Trophoblast cell (in vitro differentiated cells and primary cell): Measurements from ENCODE around the gene QKI.

ENCODE experiments used
- DNase-seq, 2 donors: peaks; one replicate each; pipeline ENCODE4 v3.0.0-alpha.2; 2016
- H2AFZ ChIP-seq: 2 replicates; pipeline ENCODE4 v1.6.1; 2013; ENCODE audit warnings: low read length, moderate library complexity, mild to moderate bottlenecking; ENCODE audit not compliant: insufficient read depth, poor library complexity
- H2AK5ac ChIP-seq: 2 replicates; pipeline ENCODE4 v1.6.1; 2013; ENCODE audit warnings: mild to moderate bottlenecking, low read length
- H2BK120ac ChIP-seq: 2 replicates; pipeline ENCODE4 v1.6.1; 2013; ENCODE audit warnings: low read length, mild to moderate bottlenecking, moderate library complexity; ENCODE audit not compliant: insufficient read depth, poor library complexity
- H2BK12ac ChIP-seq: 2 replicates; pipeline ENCODE4 v1.6.1; 2013; ENCODE audit warnings: mild to moderate bottlenecking, low read length, moderate library complexity
- H2BK5ac ChIP-seq: 2 replicates; pipeline ENCODE4 v1.6.1; 2013; ENCODE audit warnings: low read length, low read depth, moderate library complexity, mild to moderate bottlenecking; ENCODE audit not compliant: poor library complexity
- H3K14ac ChIP-seq: 2 replicates; pipeline ENCODE4 v1.6.1; 2013; ENCODE audit warnings: mild to moderate bottlenecking, low read length
- H3K18ac ChIP-seq: 2 replicates; pipeline ENCODE4 v1.6.1; 2013; ENCODE audit warnings: mild to moderate bottlenecking, low read length
- H3K23ac ChIP-seq: 2 replicates; pipeline ENCODE4 v1.6.1; 2013; ENCODE audit warnings: low read length
- H3K27ac ChIP-seq: 2 replicates; pipeline ENCODE4 v1.5.1; 2013; ENCODE audit warnings: low read depth, mild to moderate bottlenecking, inconsistent platforms, low read length, moderate library complexity
- H3K27me3 ChIP-seq: 2 replicates; pipeline ENCODE4 v1.6.1; 2013; ENCODE audit warnings: inconsistent platforms, mild to moderate bottlenecking, low read length, moderate library complexity; ENCODE audit not compliant: insufficient read depth
- H3K36me3 ChIP-seq, 2 experiments: 1 replicate in 1 of 2; 2 replicates in 1 of 2; pipeline ENCODE4 v1.6.1; 2013; ENCODE audit warnings: low read length in 2 of 2, mild to moderate bottlenecking in 2 of 2, moderate library complexity in 1 of 2; ENCODE audit not compliant: insufficient read depth in 2 of 2, control insufficient read depth in 1 of 2
- H3K4ac ChIP-seq: 2 replicates; pipeline ENCODE4 v1.6.1; 2013; ENCODE audit warnings: low read depth, mild to moderate bottlenecking, low read length, moderate library complexity
- H3K4me1 ChIP-seq, 2 experiments: 1 replicate in 1 of 2; 2 replicates in 1 of 2; pipeline ENCODE4 v1.6.1; 2013; ENCODE audit warnings: low read length in 2 of 2, mild to moderate bottlenecking in 2 of 2, moderate library complexity in 1 of 2; ENCODE audit not compliant: insufficient read depth in 2 of 2, control insufficient read depth in 1 of 2
- H3K4me2 ChIP-seq: 2 replicates; pipeline ENCODE4 v1.6.1; 2013; ENCODE audit warnings: inconsistent platforms, mild to moderate bottlenecking, low read length, moderate library complexity
- H3K4me3 ChIP-seq: 2 replicates; pipeline ENCODE4 v1.5.1; 2013; ENCODE audit warnings: mild to moderate bottlenecking, low read depth, low read length, inconsistent platforms
- H3K79me1 ChIP-seq: one replicate; pipeline ENCODE4 v1.6.1; 2013; ENCODE audit warnings: low read length
- H3K79me2 ChIP-seq: 2 replicates; pipeline ENCODE4 v1.6.1; 2013; ENCODE audit warnings: low read length, mild to moderate bottlenecking; ENCODE audit not compliant: control insufficient read depth, insufficient read depth, poor library complexity
- H3K9ac ChIP-seq: 2 replicates; pipeline ENCODE4 v1.6.1; 2013; ENCODE audit warnings: mild to moderate bottlenecking, low read length
- H3K9me3 ChIP-seq: 2 replicates; pipeline ENCODE4 v1.6.1; 2013; ENCODE audit warnings: low read depth, mild to moderate bottlenecking, control low read depth, inconsistent platforms, low read length; ENCODE audit not compliant: insufficient read depth
- H4K12ac ChIP-seq: 2 replicates; pipeline ENCODE4 v1.6.1; 2013; ENCODE audit warnings: low read depth, mild to moderate bottlenecking, low read length, moderate library complexity
- H4K8ac ChIP-seq: 2 replicates; pipeline ENCODE4 v1.6.1; 2013; ENCODE audit warnings: low read depth, mild to moderate bottlenecking, low read length, moderate library complexity
- H4K91ac ChIP-seq: one replicate; pipeline ENCODE4 v1.6.1; 2013; ENCODE audit warnings: low read depth, mild to moderate bottlenecking, low read length, moderate library complexity
- WGBS: extraction: QIAGEN DNeasy Blood & Tissue Kit; methylation state at CpG from one replicate; pipeline ENCODE4 v1.1.7; 2013; ENCODE audit warnings: missing lambda C conversion rate; ENCODE audit not compliant: insufficient read length, insufficient coverage; ENCODE audit errors: extremely low coverage; 5-methylcytosine and 5-hydroxymethylcytosine counted together

Gene QKI

DNA sequence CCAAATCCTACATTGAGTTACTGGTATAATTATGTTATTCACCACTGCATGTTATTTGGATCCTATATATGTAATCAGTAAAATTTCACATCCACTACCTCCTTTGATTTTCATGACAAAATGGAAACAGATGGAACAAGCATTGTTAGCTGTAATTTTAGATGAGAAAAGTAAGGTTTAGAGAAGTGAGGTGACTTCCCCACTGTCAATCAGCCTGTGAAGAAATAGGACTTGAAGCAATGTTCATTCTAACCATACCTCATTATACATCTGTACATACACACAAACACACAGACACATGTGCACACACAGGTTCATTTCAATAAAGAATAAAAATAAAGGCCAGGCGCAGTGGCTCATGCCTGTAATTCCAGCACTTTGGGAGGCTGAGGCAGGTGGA lies 23.7 kb upstream of the QKI start:
- H3K4me2 ChIP-seq = no peak overlapping the region

DNA sequence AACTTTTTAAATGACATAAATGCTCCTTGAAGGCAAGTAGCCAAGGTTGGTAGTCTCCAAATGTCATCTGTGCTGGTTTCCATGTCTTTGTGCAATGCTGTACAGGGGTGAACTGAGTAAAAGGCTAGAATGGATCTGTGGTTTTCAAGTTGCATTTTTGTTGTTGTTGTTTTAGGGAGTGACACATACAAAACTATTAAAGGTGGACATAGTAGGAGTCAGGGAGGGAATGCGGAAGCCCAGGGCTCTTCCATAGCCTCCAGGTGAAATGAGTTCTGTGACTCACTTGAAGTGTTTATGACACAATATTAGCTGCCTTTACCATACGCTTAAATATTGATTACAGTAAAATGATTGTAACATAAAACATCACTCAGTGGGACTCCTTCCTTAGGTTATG lies 22.5 kb upstream of the QKI start:
- H3K9me3 ChIP-seq = no peaks in the 10 kb centered on the region
- WGBS = no CpG with 5 or more reads among the region's 2 CpGs
- no peaks in the 10 kb centered on the region for H3K27me3 ChIP-seq
- no peak overlapping the region for H3K9ac ChIP-seq
- H2BK12ac ChIP-seq = no peak overlapping the region
- no peak overlapping the region for H4K91ac ChIP-seq
- H3K4me2 ChIP-seq = peak overlapping the region; percentile 32
- no peak overlapping the region for H2AFZ ChIP-seq
- peaks cover 2 to 8% of the 10 kb centered on the region in 2 experiments for H3K4me1 ChIP-seq
- no peak overlapping the region for H2BK120ac ChIP-seq
- H4K8ac ChIP-seq = no peak overlapping the region
- no peak overlapping the region for H3K4me3 ChIP-seq
- H3K27ac ChIP-seq = peak overlapping the region; percentile 76
- H3K79me2 ChIP-seq = no peaks in the 10 kb centered on the region
- no peak overlapping the region for H2AK5ac ChIP-seq
- H3K18ac ChIP-seq = no peak overlapping the region
- H2BK5ac ChIP-seq = no peak overlapping the region
- no peak overlapping the region for H3K4ac ChIP-seq
- peaks cover 8% of the 10 kb centered on the region for H3K79me1 ChIP-seq
- peak; percentile 94 to 98 for DNase-seq
- H3K36me3 ChIP-seq = no peaks in the 10 kb centered on the region
- no peak overlapping the region for H3K23ac ChIP-seq
- H4K12ac ChIP-seq = no peak overlapping the region
- no peak overlapping the region for H3K14ac ChIP-seq

More for the DNA sequence above, 23.7 kb upstream of the QKI start:
- no peak overlapping the region for H4K8ac ChIP-seq
- no peak overlapping the region for H2AFZ ChIP-seq
- no peak overlapping the region for H4K12ac ChIP-seq
- no peak overlapping the region for H2BK120ac ChIP-seq
- no peak overlapping the region for H3K9ac ChIP-seq
- no peak overlapping the region for H3K4me3 ChIP-seq
- H3K4me1 ChIP-seq = peaks cover 0 to 6% of the 10 kb centered on the region in 2 experiments
- no peak overlapping the region for H3K27ac ChIP-seq
- no peak overlapping the region for H3K4ac ChIP-seq
- no peaks in the 10 kb centered on the region for H3K79me2 ChIP-seq
- no peak for DNase-seq
- H3K79me1 ChIP-seq = peaks cover 8% of the 10 kb centered on the region
- no peak overlapping the region for H4K91ac ChIP-seq
- H2BK12ac ChIP-seq = no peak overlapping the region
- H3K23ac ChIP-seq = no peak overlapping the region
- no peaks in the 10 kb centered on the region for H3K27me3 ChIP-seq
- H3K14ac ChIP-seq = no peak overlapping the region
- H2AK5ac ChIP-seq = no peak overlapping the region
- no peak overlapping the region for H2BK5ac ChIP-seq
- no peaks in the 10 kb centered on the region for H3K9me3 ChIP-seq
- WGBS = no CpG with 5 or more reads among the region's 1 CpG
- no peak overlapping the region for H3K18ac ChIP-seq
- H3K36me3 ChIP-seq = no peaks in the 10 kb centered on the region

DNA sequence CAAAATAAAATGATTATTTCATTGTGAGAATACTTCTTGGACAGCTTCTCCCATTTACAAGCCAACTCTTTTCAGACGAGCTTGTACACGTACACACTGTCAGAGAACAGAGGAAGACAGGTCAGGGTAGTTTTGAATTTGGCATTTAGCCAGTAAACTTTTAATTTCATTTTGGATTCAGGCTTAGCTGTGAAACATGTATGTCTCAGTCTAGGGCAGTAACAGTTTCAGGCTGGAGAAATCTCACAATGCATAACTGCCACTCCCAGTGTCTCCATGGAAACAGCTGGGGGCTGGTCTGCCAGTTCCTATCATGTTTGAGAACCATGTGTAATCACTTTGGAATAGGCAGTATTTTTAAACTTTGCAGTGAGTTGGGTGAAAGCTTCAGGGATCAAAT lies 22.0 kb upstream of the QKI start:
- Histone ChIP-seq H3K4ac (no peak overlapping the region), H4K91ac (no peak overlapping the region), H2AFZ (no peak overlapping the region), H3K4me1 (peaks cover 2 to 8% of the 10 kb centered on the region in 2 experiments), H3K27me3 (no peaks in the 10 kb centered on the region), H3K9ac (no peak overlapping the region), H4K8ac (no peak overlapping the region), H3K9me3 (no peaks in the 10 kb centered on the region), H4K12ac (no peak overlapping the region), H2AK5ac (no peak overlapping the region), H2BK12ac (no peak overlapping the region), H3K23ac (no peak overlapping the region), H3K4me3 (no peak overlapping the region), H2BK5ac (no peak overlapping the region), H3K79me1 (peaks cover 6% of the 10 kb centered on the region), H3K18ac (no peak overlapping the region), H3K27ac (peak overlapping the region; percentile 23), H2BK120ac (peak overlapping the region; percentile 52), H3K14ac (no peak overlapping the region), H3K4me2 (no peak overlapping the region), H3K36me3 (no peaks in the 10 kb centered on the region), H3K79me2 (no peaks in the 10 kb centered on the region)
- WGBS = no CpG with 5 or more reads among the region's 2 CpGs
- peak; percentile 96 to 99 for DNase-seq

GRCh38 chr6:163393923-163394322 lies 20.6 kb upstream of the QKI start:
- Histone ChIP-seq H3K36me3 (no peaks in the 10 kb centered on the region), H3K27me3 (no peaks in the 10 kb centered on the region), H3K9ac (no peak overlapping the region), H2AK5ac (peak overlapping the region; percentile 60), H3K9me3 (no peaks in the 10 kb centered on the region), H2AFZ (peak overlapping the region; percentile 35), H2BK5ac (peak overlapping the region; percentile 63), H3K79me1 (peaks cover 3% of the 10 kb centered on the region), H3K4me3 (no peak overlapping the region), H3K14ac (no peak overlapping the region), H2BK120ac (peak overlapping the region; percentile 17), H3K27ac (no peak overlapping the region), H3K79me2 (no peaks in the 10 kb centered on the region), H4K91ac (no peak overlapping the region), H2BK12ac (peak overlapping the region; percentile 74), H4K12ac (no peak overlapping the region), H3K23ac (no peak overlapping the region), H3K4me1 (peaks cover 2 to 8% of the 10 kb centered on the region in 2 experiments), H3K4ac (no peak overlapping the region), H3K18ac (no peak overlapping the region), H4K8ac (peak overlapping the region; percentile 23), H3K4me2 (no peak overlapping the region)
- peak in 1 of 2 donors; percentile 49 for DNase-seq
- no CpG with 5 or more reads among the region's 5 CpGs for WGBS
